H1 (cell line): Measurements from ENCODE around the gene NEU2. TPM values are rescaled to one million over a fixed set of nuclear protein-coding genes. Genes with fewer than 3 reads are reported as not detected.

ENCODE experiments used
- CTCF ChIA-PET: fragments of 300-600 bp; sonication (Branson Sonifier 250); formaldehyde crosslinking; loops from one replicate; lab custom pipeline; 2021; ENCODE audit not compliant: partially characterized antibody; lab: Charles Lee
- POLR2A ChIA-PET: fragments of 300-600 bp; sonication (Branson Sonifier 250); formaldehyde crosslinking; loops from one replicate; lab custom pipeline; 2021; ENCODE audit warnings: inconsistent platforms; ENCODE audit not compliant: partially characterized antibody; lab: Charles Lee
- DNase-seq, 2 experiments: peaks; one replicate each; pipeline versions ENCODE4 v3.0.0 to v3.0.0-alpha.2; 2010 to 2022; ENCODE audit warnings: low spot score in 2 of 2, low read depth in 1 of 2, mixed read lengths in 1 of 2
- FAIRE-seq: peaks from 2 replicates; lab custom pipeline; 2011; peaks lifted over from hg19 to GRCh38; lab: Jason Lieb, UNC
- H2AFZ ChIP-seq: 2 replicates; pipeline ENCODE4 v1.8.1; 2012; ENCODE audit warnings: low read length, inconsistent platforms
- H2AK5ac ChIP-seq: 2 replicates; pipeline ENCODE4 v1.6.1; 2013; ENCODE audit warnings: low read depth, low read length
- H2BK120ac ChIP-seq: replicated peaks from 2 replicates; pipeline ENCODE3; 2013; ENCODE audit warnings: low read depth, low read length, inconsistent platforms
- H2BK12ac ChIP-seq: 2 replicates; pipeline ENCODE4 v1.6.1; 2013; ENCODE audit warnings: low read depth, low read length
- H2BK15ac ChIP-seq: 2 replicates; pipeline ENCODE4 v1.6.1; 2013; ENCODE audit warnings: low read length
- H2BK20ac ChIP-seq: 2 replicates; pipeline ENCODE4 v1.6.1; 2013; ENCODE audit warnings: low read length
- H2BK5ac ChIP-seq: 2 replicates; pipeline ENCODE4 v1.6.1; 2013; ENCODE audit warnings: low read depth, low read length
- H3K14ac ChIP-seq: 2 replicates; pipeline ENCODE4 v1.6.1; 2013; ENCODE audit warnings: inconsistent platforms; ENCODE audit not compliant: insufficient read length
- H3K18ac ChIP-seq: 2 replicates; pipeline ENCODE4 v1.6.1; 2013; ENCODE audit warnings: low read length; ENCODE audit errors: extremely low read depth
- H3K23ac ChIP-seq: 2 replicates; pipeline ENCODE4 v1.6.1; 2013; ENCODE audit warnings: inconsistent platforms; ENCODE audit not compliant: insufficient read length
- H3K23me2 ChIP-seq: 2 replicates; pipeline ENCODE4 v1.6.1; 2013; ENCODE audit warnings: low read depth, low read length
- H3K27ac ChIP-seq: 2 replicates; pipeline ENCODE4 v1.6.1; 2011; ENCODE audit warnings: low read depth, low read length, inconsistent platforms
- H3K27me3 ChIP-seq, 4 experiments: replicated peaks in 1 of 4; 1 replicate in 1 of 4; 2 replicates in 3 of 4; pipeline versions ENCODE4 v1.6.1 to v1.8.1; 2011 to 2013; ENCODE audit warnings: low read length in 3 of 4, mild to moderate bottlenecking in 3 of 4, inconsistent platforms in 2 of 4, mixed read lengths in 2 of 4, moderate library complexity in 1 of 4; ENCODE audit not compliant: control insufficient read depth in 3 of 4, insufficient read depth in 3 of 4; ENCODE audit errors: extremely low read depth in 1 of 4
- H3K36me3 ChIP-seq, 4 experiments: 2 replicates each; pipeline versions ENCODE4 v1.6.1 to v1.8.1; 2011 to 2013; ENCODE audit warnings: mild to moderate bottlenecking in 4 of 4, low read length in 3 of 4, moderate library complexity in 2 of 4, control low read depth in 1 of 4, inconsistent platforms in 1 of 4; ENCODE audit not compliant: insufficient read depth in 4 of 4, control insufficient read depth in 2 of 4
- H3K4ac ChIP-seq: replicated peaks from 2 replicates; pipeline ENCODE3; 2013; ENCODE audit warnings: low read length, low read depth, mixed read lengths, inconsistent platforms; ENCODE audit not compliant: insufficient read length
- H3K4me1 ChIP-seq, 4 experiments: replicated peaks in 1 of 4; 1 replicate in 1 of 4; 2 replicates in 3 of 4; pipeline versions ENCODE4 v1.6.1 to v1.8.1; 2011 to 2013; ENCODE audit warnings: low read length in 3 of 4, inconsistent platforms in 2 of 4, mixed read lengths in 1 of 4; ENCODE audit not compliant: insufficient read depth in 4 of 4, control insufficient read depth in 3 of 4
- H3K4me2 ChIP-seq, 2 experiments: 2 replicates each; pipeline versions ENCODE4 v1.6.1 to v1.8.1; 2011 to 2013; ENCODE audit warnings: low read depth in 2 of 2, low read length in 2 of 2, control low read depth in 1 of 2, inconsistent platforms in 1 of 2, mild to moderate bottlenecking in 1 of 2; ENCODE audit not compliant: insufficient read depth in 1 of 2
- H3K4me3 ChIP-seq, 4 experiments: fragments of 200-600, 300-600 bp in 1 of 4; sonication (generic), shearing (Covaris generic), sonication (Bioruptor Twin) in 1 of 4; 2 replicates each; pipeline versions ENCODE4 v1.5.1 to v1.8.1; 2011 to 2016; ENCODE audit warnings: low read length in 4 of 4, low read depth in 3 of 4, control low read depth in 2 of 4, inconsistent platforms in 2 of 4, mild to moderate bottlenecking in 2 of 4, mixed read lengths in 1 of 4, moderate library complexity in 1 of 4; ENCODE audit not compliant: insufficient read depth in 2 of 4; ENCODE audit errors: extremely low read depth in 1 of 4
- H3K56ac ChIP-seq: replicated peaks from 2 replicates; pipeline ENCODE3; 2013; ENCODE audit warnings: low read depth, mild to moderate bottlenecking, mixed read lengths, low read length, inconsistent platforms; ENCODE audit not compliant: insufficient read length
- H3K79me1 ChIP-seq: 2 replicates; pipeline ENCODE4 v1.6.1; 2013; ENCODE audit warnings: low read depth, low read length, control low read depth
- H3K79me2 ChIP-seq, 2 experiments: 2 replicates each; pipeline versions ENCODE4 v1.6.1 to v1.8.1; 2012 to 2013; ENCODE audit warnings: low read length in 2 of 2, mild to moderate bottlenecking in 2 of 2, inconsistent platforms in 1 of 2; ENCODE audit not compliant: insufficient read depth in 2 of 2, control insufficient read depth in 1 of 2
- H3K9ac ChIP-seq, 4 experiments: replicated peaks in 1 of 4; 1 replicate in 1 of 4; 2 replicates in 3 of 4; pipeline versions ENCODE4 v1.6.1 to v1.8.1; 2011 to 2013; ENCODE audit warnings: low read depth in 3 of 4, low read length in 3 of 4, control low read depth in 2 of 4, mild to moderate bottlenecking in 2 of 4, moderate library complexity in 2 of 4, inconsistent platforms in 1 of 4; ENCODE audit errors: extremely low read depth in 1 of 4
- H3K9me3 ChIP-seq, 2 experiments: 2 replicates each; pipeline versions ENCODE4 v1.6.1 to v1.8.1; 2012 to 2013; ENCODE audit warnings: mild to moderate bottlenecking in 2 of 2, moderate library complexity in 2 of 2, control low read depth in 1 of 2, inconsistent platforms in 1 of 2, low read depth in 1 of 2, low read length in 1 of 2, mixed read lengths in 1 of 2; ENCODE audit not compliant: insufficient read depth in 2 of 2
- H4K20me1 ChIP-seq, 2 experiments: replicated peaks in 1 of 2; 2 replicates each; pipeline versions ENCODE3 to v1.8.1; 2011 to 2013; ENCODE audit warnings: inconsistent platforms in 2 of 2, low read length in 2 of 2, mild to moderate bottlenecking in 1 of 2; ENCODE audit not compliant: insufficient read depth in 2 of 2, control insufficient read depth in 1 of 2
- H4K5ac ChIP-seq: 2 replicates; pipeline ENCODE4 v1.6.1; 2013; ENCODE audit warnings: low read length, low read depth, mixed read lengths, inconsistent platforms; ENCODE audit not compliant: insufficient read length
- H4K8ac ChIP-seq: 2 replicates; pipeline ENCODE4 v1.8.0; 2013; ENCODE audit warnings: mild to moderate bottlenecking, moderate library complexity, low read length, inconsistent platforms; ENCODE audit not compliant: insufficient read depth; ENCODE audit errors: extremely low read depth
- H4K91ac ChIP-seq: replicated peaks from 2 replicates; pipeline ENCODE3; 2013; ENCODE audit warnings: low read length, mixed read lengths, inconsistent platforms; ENCODE audit not compliant: insufficient read length
- FOSL1 ChIP-seq: IDR thresholded peaks from 2 replicates; pipeline ENCODE4 v1.6.1; 2011; ENCODE audit warnings: mild to moderate bottlenecking, low read depth, low read length, moderate library complexity; ENCODE audit not compliant: insufficient read depth
- RBBP5 ChIP-seq: IDR thresholded peaks from 2 replicates; pipeline ENCODE4 v1.7.1; 2012; ENCODE audit warnings: low read depth, mild to moderate bottlenecking, inconsistent platforms, low read length, moderate library complexity, borderline replicate concordance
- SAP30 ChIP-seq: fragments of 300-600 bp; sonication (generic); IDR thresholded peaks from 2 replicates; pipeline ENCODE4 v1.7.1; 2012; ENCODE audit warnings: low read length, moderate library complexity, mild to moderate bottlenecking, inconsistent platforms; ENCODE audit not compliant: insufficient read depth, insufficient replicate concordance
- SIX5 ChIP-seq: IDR thresholded peaks from 2 replicates; pipeline ENCODE4 v1.6.1; 2011; ENCODE audit warnings: mild to moderate bottlenecking, low read depth, low read length
- WGBS, 2 experiments: shearing (Covaris generic) in 1 of 2; methylation state at CpG; one replicate each; pipeline versions ENCODE4 v1.1.6 to v1.1.7; 2013 to 2015; ENCODE audit warnings: low lambda C conversion rate in 2 of 2, mixed read lengths in 2 of 2, inconsistent platforms in 1 of 2, low coverage in 1 of 2, missing lambda C conversion rate in 1 of 2; ENCODE audit not compliant: insufficient replicate concordance in 2 of 2, insufficient coverage in 1 of 2, insufficient read length in 1 of 2; ENCODE audit errors: extremely low coverage in 1 of 2, missing lambda C conversion rate in 1 of 2; 5-methylcytosine and 5-hydroxymethylcytosine counted together
- polyA plus RNA-seq, 7 experiments: library from polyadenylated mRNA; depleted of rRNA in 3 of 7; stranded (reverse) in 5 of 7; unstranded in 2 of 7; fragments of >200 nt in 5 of 7; fragments of 200-250 nt in 2 of 7; gene quantifications; 1 replicate in 5 of 7; 2 replicates in 1 of 7; 4 replicates in 1 of 7; pipeline versions ENCODE4 v1.2.1 to v1.2.3, GENCODE V29; 2011 to 2013; ENCODE audit warnings: missing spikeins in 2 of 7, mixed read lengths in 2 of 7
- total RNA-seq: library from RNA; stranded (reverse); fragmentation: NEBNext Ultra II Directional; extraction: Animal tissue kit (Norgen Biotek cat#: 25700); gene quantifications from 2 replicates; pipeline ENCODE4 v1.2.1, GENCODE V29; 2021

The NEU2 gene
- total and polyA plus RNA-seq, 2 of the 8 experiments (the other 6 are each of a cell fraction or from before 2014, with no cell fraction given): 0.12 TPM; not detected in 1

- Histone ChIP-seq H3K79me1 (no peaks in the 10 kb centered on the region), H4K5ac (no peak overlapping the region), H2AFZ (no peak overlapping the region), H2BK12ac (no peak overlapping the region), H3K23ac (no peak overlapping the region), H3K79me2 (no peaks in the 10 kb centered on the region), H3K27me3 (no peaks in the 10 kb centered on the region), H4K8ac (no peak overlapping the region), H3K23me2 (no peaks in the 10 kb centered on the region), H2BK120ac (no peak overlapping the region), H4K91ac (no peak overlapping the region), H3K9me3 (peaks cover 0 to 4% of the 10 kb centered on the region in 2 experiments; a peak in 2 of 4 replicates), H3K14ac (no peak overlapping the region), H3K56ac (no peak overlapping the region), H2AK5ac (no peak overlapping the region), H2BK5ac (no peak overlapping the region), H3K4me3 (no peak overlapping the region), H3K4ac (no peak overlapping the region), H3K36me3 (no peaks in the 10 kb centered on the region), H2BK20ac (no peak overlapping the region), H3K9ac (no peak overlapping the region), H3K4me2 (no peak overlapping the region), H4K20me1 (no peaks in the 10 kb centered on the region), H3K4me1 (peaks cover 5 to 17% (median 10%) of the 10 kb centered on the region in 4 experiments), H2BK15ac (no peak overlapping the region), H3K27ac (no peak overlapping the region), H3K18ac (no peak overlapping the region)
- 85% methylated on average over 4 of the region's 4 CpGs; no CpG with 5 or more reads in 1 of the 2 experiments for WGBS, 2 experiments
- POLR2A ChIA-PET: no interaction called here
- no peak for DNase-seq
- TF ChIP-seq SIX5 (no peak), RBBP5 (no peak), FOSL1 (no peak), SAP30 (no peak)
- FAIRE-seq: no peak
- CTCF ChIA-PET: interaction anchor here (1.9 kb wide), 1 partner anchor 19 kb away, joined by 7 read pairs; no protein-coding TSS in a partner anchor
These were observed 40.4 kb downstream of the NEU2 start for GRCh38 chr2:233072838-233073237.
